Osteoblast (primary cell): ENCODE measurements around the gene DEDD2. TPM values are rescaled to one million over a fixed set of nuclear protein-coding genes. Genes with fewer than 3 reads are reported as not detected.
A peak's percentile ranks its signal among the peaks of the same experiment; 100 is the strongest.

Experiments used
- DNase-seq: peaks from one replicate; pipeline ENCODE4 v3.0.0; 2011; ENCODE audit warnings: low spot score, mixed read lengths; ENCODE audit not compliant: insufficient read length; ENCODE audit errors: missing footprints
- H2AFZ ChIP-seq: 2 replicates; pipeline ENCODE4 v1.6.0; 2011; ENCODE audit warnings: mild to moderate bottlenecking, low read length
- H3K27ac ChIP-seq: 2 replicates; pipeline ENCODE4 v1.5.1; 2011; ENCODE audit warnings: mild to moderate bottlenecking, low read depth, low read length, moderate library complexity
- H3K27me3 ChIP-seq: 2 replicates; pipeline ENCODE4 v1.6.0; 2012; ENCODE audit warnings: mild to moderate bottlenecking, control low read depth, inconsistent platforms, low read length, moderate library complexity; ENCODE audit not compliant: insufficient read depth
- H3K36me3 ChIP-seq: 2 replicates; pipeline ENCODE4 v1.5.1; 2011; ENCODE audit warnings: mild to moderate bottlenecking, low read length, control low read depth, moderate library complexity; ENCODE audit not compliant: insufficient read depth
- H3K4me1 ChIP-seq: 2 replicates; pipeline ENCODE4 v1.5.1; 2011; ENCODE audit warnings: mild to moderate bottlenecking, low read length, control low read depth, moderate library complexity; ENCODE audit not compliant: insufficient read depth
- H3K4me2 ChIP-seq: 2 replicates; pipeline ENCODE4 v1.6.0; 2011; ENCODE audit warnings: mild to moderate bottlenecking, low read length; ENCODE audit not compliant: insufficient read depth
- H3K4me3 ChIP-seq: fragments of 200-600 bp; sonication (generic); 3 replicates; pipeline ENCODE4 v1.5.1; 2012; ENCODE audit warnings: mild to moderate bottlenecking, low read length, inconsistent platforms; ENCODE audit not compliant: insufficient read depth
- H3K79me2 ChIP-seq: 2 replicates; pipeline ENCODE4 v1.6.0; 2012; ENCODE audit warnings: mild to moderate bottlenecking, low read length, control low read depth, inconsistent platforms; ENCODE audit not compliant: insufficient read depth
- H3K9me3 ChIP-seq: 2 replicates; pipeline ENCODE4 v1.5.1; 2011; ENCODE audit warnings: low read depth, low read length, control low read depth
- H4K20me1 ChIP-seq: 2 replicates; pipeline ENCODE4 v1.6.0; 2012; ENCODE audit warnings: mild to moderate bottlenecking, low read length, control low read depth; ENCODE audit not compliant: insufficient read depth
- CTCF ChIP-seq: IDR thresholded peaks from 2 replicates; pipeline ENCODE4 v1.5.1; 2011; ENCODE audit warnings: mild to moderate bottlenecking, low read depth, low read length, moderate library complexity; ENCODE audit errors: extremely low read depth
- total RNA-seq: library from RNA; depleted of rRNA; stranded (reverse); fragments of >200 nt; gene quantifications from 2 replicates; pipeline ENCODE4 v1.2.3, GENCODE V29; 2012

The DEDD2 gene
- total RNA-seq, 1 donor, result 19.9 TPM

DNA sequence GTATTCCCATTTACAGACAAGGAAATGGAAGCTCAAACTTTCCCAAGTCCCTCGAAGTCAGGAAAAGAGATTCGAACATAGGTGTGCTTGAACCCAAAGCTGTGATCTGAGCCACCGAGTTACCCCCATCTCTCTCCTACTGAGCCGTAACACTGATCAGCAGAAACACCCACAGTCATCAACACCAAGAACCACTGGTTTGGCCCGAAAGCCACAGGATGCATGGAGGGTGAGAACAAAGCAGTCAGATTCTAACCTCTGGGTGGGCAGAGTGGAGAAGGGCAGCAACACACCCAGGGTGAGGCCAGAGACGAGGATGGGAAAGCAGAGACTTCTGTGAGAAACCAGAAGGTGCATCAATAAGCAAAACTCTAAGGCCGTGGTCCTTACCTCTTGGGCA is 57.5 kb downstream of the DEDD2 start:
- H2AFZ ChIP-seq, result no peak overlapping the region
- peak; percentile 3 for DNase-seq
- H3K27me3 ChIP-seq, result peaks cover 79% of the 10 kb centered on the region
- H3K9me3 ChIP-seq, result no peaks in the 10 kb centered on the region
- H3K4me1 ChIP-seq, result no peaks in the 10 kb centered on the region
- H3K36me3 ChIP-seq, result no peaks in the 10 kb centered on the region
- no peaks in the 10 kb centered on the region for H3K79me2 ChIP-seq
- H3K4me3 ChIP-seq, result no peak overlapping the region
- no peaks in the 10 kb centered on the region for H4K20me1 ChIP-seq
- no peak overlapping the region for H3K4me2 ChIP-seq
- no peak for TF ChIP-seq CTCF
- H3K27ac ChIP-seq, result no peak overlapping the region

DNA sequence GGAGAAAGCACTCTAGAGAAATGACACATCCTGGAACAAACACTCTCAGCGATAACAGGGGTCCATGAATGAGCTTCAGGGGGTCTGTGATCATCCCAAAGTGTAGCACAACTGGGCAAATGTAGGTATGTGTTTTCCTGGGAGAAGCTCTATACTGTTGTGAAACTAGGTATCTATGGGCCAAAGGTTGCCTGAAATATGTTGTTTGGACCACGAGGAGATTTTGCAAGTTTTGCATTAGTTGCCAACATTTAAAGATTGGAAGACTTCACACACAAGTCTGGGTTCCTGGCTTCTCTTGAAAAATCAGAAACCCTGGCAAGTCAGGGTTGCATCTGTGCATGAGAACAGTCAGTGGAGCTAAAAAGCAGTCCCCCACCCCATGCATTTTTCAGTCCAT is 58.6 kb downstream of the DEDD2 start:
- H3K27ac ChIP-seq, result no peak overlapping the region
- TF ChIP-seq CTCF, result no peak
- DNase-seq, result peak; percentile 51
- H3K36me3 ChIP-seq, result no peaks in the 10 kb centered on the region
- no peaks in the 10 kb centered on the region for H3K9me3 ChIP-seq
- no peaks in the 10 kb centered on the region for H4K20me1 ChIP-seq
- H3K79me2 ChIP-seq, result no peaks in the 10 kb centered on the region
- peaks cover 84% of the 10 kb centered on the region for H3K27me3 ChIP-seq
- H2AFZ ChIP-seq, result no peak overlapping the region
- H3K4me2 ChIP-seq, result no peak overlapping the region
- H3K4me1 ChIP-seq, result no peaks in the 10 kb centered on the region
- no peak overlapping the region for H3K4me3 ChIP-seq

- Histone ChIP-seq H3K79me2 (no peaks in the 10 kb centered on the region), H4K20me1 (no peaks in the 10 kb centered on the region), H3K9me3 (no peaks in the 10 kb centered on the region), H3K4me1 (no peaks in the 10 kb centered on the region), H3K4me3 (no peak overlapping the region), H3K36me3 (no peaks in the 10 kb centered on the region), H3K4me2 (no peak overlapping the region), H2AFZ (no peak overlapping the region), H3K27ac (no peak overlapping the region), H3K27me3 (peaks cover 89% of the 10 kb centered on the region)
- TF ChIP-seq CTCF, result no peak
- DNase-seq, result peak; percentile 64
These were observed 60.9 kb downstream of the DEDD2 start for GRCh38 chr19:42156571-42156970.

DNA sequence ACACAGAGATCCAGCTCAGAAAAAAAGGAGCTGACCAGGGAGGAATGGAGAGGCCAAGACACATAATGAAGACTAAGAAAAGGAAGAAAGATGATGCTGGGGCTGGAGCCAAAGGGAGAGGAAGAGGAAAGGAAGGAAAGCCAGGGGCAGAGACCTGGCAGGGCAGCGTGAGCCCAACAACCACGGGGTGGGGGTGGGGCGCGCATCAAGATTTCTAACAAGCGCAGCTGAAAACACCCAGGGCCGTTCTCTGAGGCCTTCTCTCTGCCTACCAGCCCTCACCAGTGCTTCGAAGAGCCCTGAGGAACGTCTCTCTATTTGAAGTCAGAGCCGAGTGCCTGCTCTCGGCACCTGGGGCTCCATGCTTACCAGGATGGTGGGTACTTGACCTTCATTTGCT is 61.7 kb downstream of the DEDD2 start:
- DNase-seq, result peak; percentile 22
- H3K79me2 ChIP-seq, result no peaks in the 10 kb centered on the region
- TF ChIP-seq CTCF, result no peak
- no peak overlapping the region for H2AFZ ChIP-seq
- no peaks in the 10 kb centered on the region for H3K9me3 ChIP-seq
- no peak overlapping the region for H3K4me3 ChIP-seq
- no peaks in the 10 kb centered on the region for H3K4me1 ChIP-seq
- H4K20me1 ChIP-seq, result no peaks in the 10 kb centered on the region
- H3K4me2 ChIP-seq, result no peak overlapping the region
- H3K36me3 ChIP-seq, result no peaks in the 10 kb centered on the region
- no peak overlapping the region for H3K27ac ChIP-seq
- H3K27me3 ChIP-seq, result peaks cover 88% of the 10 kb centered on the region
